Loucy (cell line): ENCODE results near the gene ACSF3.

Experiments
- H2AFZ ChIP-seq: fragments of 200-600 bp; sonication (generic); 2 replicates; pipeline ENCODE4 v1.6.0; 2016; ENCODE audit warnings: antibody characterized with exemption, mild to moderate bottlenecking, low read length, moderate library complexity
- H3F3A ChIP-seq: fragments of 200-600 bp; 2 replicates; pipeline ENCODE4 v1.6.0; 2016; ENCODE audit warnings: antibody characterized with exemption, low read depth, mild to moderate bottlenecking
- H3K27me3 ChIP-seq: fragments of 200-600 bp; sonication (generic); 2 replicates; pipeline ENCODE4 v1.6.1; 2014; ENCODE audit warnings: low read length, mild to moderate bottlenecking; ENCODE audit not compliant: insufficient read depth, poor library complexity, severe bottlenecking
- H3K36me3 ChIP-seq: fragments of 200-600 bp; sonication (generic); 2 replicates; pipeline ENCODE4 v1.6.1; 2016; ENCODE audit warnings: low read length; ENCODE audit not compliant: insufficient read depth
- H3K4me1 ChIP-seq: fragments of 200-600 bp; sonication (generic); 2 replicates; pipeline ENCODE4 v1.5.1; 2014; ENCODE audit warnings: low read length, mild to moderate bottlenecking; ENCODE audit not compliant: insufficient read depth, poor library complexity, severe bottlenecking
- H3K4me2 ChIP-seq: fragments of 200-600 bp; sonication (generic); 2 replicates; pipeline ENCODE4 v1.6.0; 2014; ENCODE audit warnings: antibody characterized with exemption, low read length, low read depth, mild to moderate bottlenecking; ENCODE audit not compliant: poor library complexity, severe bottlenecking
- H3K4me3 ChIP-seq: fragments of 200-600 bp; sonication (generic); 2 replicates; pipeline ENCODE4 v1.5.1; 2014; ENCODE audit warnings: low read length, mild to moderate bottlenecking, mixed read lengths; ENCODE audit not compliant: poor library complexity, severe bottlenecking
- H3K79me2 ChIP-seq: fragments of 200-600 bp; sonication (generic); 2 replicates; pipeline ENCODE4 v1.6.1; 2014; ENCODE audit warnings: low read length; ENCODE audit not compliant: insufficient read depth
- H3K9ac ChIP-seq: fragments of 200-600 bp; sonication (generic); 2 replicates; pipeline ENCODE4 v1.6.0; 2014; ENCODE audit warnings: mild to moderate bottlenecking, low read depth, low read length, moderate library complexity; ENCODE audit not compliant: poor library complexity, severe bottlenecking
- H3K9me2 ChIP-seq: fragments of 200-600 bp; sonication (generic); replicated peaks from 2 replicates; pipeline ENCODE4 v1.6.1; 2016; ENCODE audit warnings: low read depth, low read length, mixed read lengths
- H3K9me3 ChIP-seq: fragments of 200-600 bp; sonication (generic); 2 replicates; pipeline ENCODE4 v1.6.1; 2014; ENCODE audit warnings: mild to moderate bottlenecking, antibody characterized with exemption, low read length, low read depth; ENCODE audit not compliant: insufficient read depth
- H4K20me1 ChIP-seq: fragments of 200-600 bp; sonication (generic); 2 replicates; pipeline ENCODE4 v1.6.0; 2014; ENCODE audit warnings: antibody characterized with exemption, low read length, mild to moderate bottlenecking; ENCODE audit not compliant: insufficient read depth, poor library complexity, severe bottlenecking
- EZH2phosphoT487 ChIP-seq: fragments of 200-600 bp; IDR thresholded peaks from 2 replicates; pipeline ENCODE4 v1.6.1; 2018; ENCODE audit warnings: antibody characterized with exemption, mild to moderate bottlenecking, moderate library complexity, borderline replicate concordance
- TF ChIP-seq, protein P1 (sequence below): fragments of 200-600 bp; sonication (generic); conservative IDR thresholded peaks from 2 replicates; pipeline ENCODE4 v1.5.1; 2014; ENCODE audit warnings: mild to moderate bottlenecking, antibody characterized with exemption, low read length

The ACSF3 gene

GRCh38 chr16:89149386-89149785 is 55.7 kb downstream of the ACSF3 start:
- no peak overlapping the region for H3K9ac ChIP-seq
- TF ChIP-seq, protein P1, sequence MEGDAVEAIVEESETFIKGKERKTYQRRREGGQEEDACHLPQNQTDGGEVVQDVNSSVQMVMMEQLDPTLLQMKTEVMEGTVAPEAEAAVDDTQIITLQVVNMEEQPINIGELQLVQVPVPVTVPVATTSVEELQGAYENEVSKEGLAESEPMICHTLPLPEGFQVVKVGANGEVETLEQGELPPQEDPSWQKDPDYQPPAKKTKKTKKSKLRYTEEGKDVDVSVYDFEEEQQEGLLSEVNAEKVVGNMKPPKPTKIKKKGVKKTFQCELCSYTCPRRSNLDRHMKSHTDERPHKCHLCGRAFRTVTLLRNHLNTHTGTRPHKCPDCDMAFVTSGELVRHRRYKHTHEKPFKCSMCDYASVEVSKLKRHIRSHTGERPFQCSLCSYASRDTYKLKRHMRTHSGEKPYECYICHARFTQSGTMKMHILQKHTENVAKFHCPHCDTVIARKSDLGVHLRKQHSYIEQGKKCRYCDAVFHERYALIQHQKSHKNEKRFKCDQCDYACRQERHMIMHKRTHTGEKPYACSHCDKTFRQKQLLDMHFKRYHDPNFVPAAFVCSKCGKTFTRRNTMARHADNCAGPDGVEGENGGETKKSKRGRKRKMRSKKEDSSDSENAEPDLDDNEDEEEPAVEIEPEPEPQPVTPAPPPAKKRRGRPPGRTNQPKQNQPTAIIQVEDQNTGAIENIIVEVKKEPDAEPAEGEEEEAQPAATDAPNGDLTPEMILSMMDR, result no peak
- no peak for TF ChIP-seq EZH2phosphoT487
- H3K4me2 ChIP-seq, result no peak overlapping the region
- no peaks in the 10 kb centered on the region for H3K79me2 ChIP-seq
- no peak overlapping the region for H2AFZ ChIP-seq
- no peaks in the 10 kb centered on the region for H3K9me2 ChIP-seq
- H4K20me1 ChIP-seq, result no peaks in the 10 kb centered on the region
- H3K4me1 ChIP-seq, result no peaks in the 10 kb centered on the region
- no peaks in the 10 kb centered on the region for H3K9me3 ChIP-seq
- no peak overlapping the region for H3K4me3 ChIP-seq
- no peaks in the 10 kb centered on the region for H3K27me3 ChIP-seq
- H3F3A ChIP-seq, result no peaks in the 10 kb centered on the region
- no peaks in the 10 kb centered on the region for H3K36me3 ChIP-seq

DNA sequence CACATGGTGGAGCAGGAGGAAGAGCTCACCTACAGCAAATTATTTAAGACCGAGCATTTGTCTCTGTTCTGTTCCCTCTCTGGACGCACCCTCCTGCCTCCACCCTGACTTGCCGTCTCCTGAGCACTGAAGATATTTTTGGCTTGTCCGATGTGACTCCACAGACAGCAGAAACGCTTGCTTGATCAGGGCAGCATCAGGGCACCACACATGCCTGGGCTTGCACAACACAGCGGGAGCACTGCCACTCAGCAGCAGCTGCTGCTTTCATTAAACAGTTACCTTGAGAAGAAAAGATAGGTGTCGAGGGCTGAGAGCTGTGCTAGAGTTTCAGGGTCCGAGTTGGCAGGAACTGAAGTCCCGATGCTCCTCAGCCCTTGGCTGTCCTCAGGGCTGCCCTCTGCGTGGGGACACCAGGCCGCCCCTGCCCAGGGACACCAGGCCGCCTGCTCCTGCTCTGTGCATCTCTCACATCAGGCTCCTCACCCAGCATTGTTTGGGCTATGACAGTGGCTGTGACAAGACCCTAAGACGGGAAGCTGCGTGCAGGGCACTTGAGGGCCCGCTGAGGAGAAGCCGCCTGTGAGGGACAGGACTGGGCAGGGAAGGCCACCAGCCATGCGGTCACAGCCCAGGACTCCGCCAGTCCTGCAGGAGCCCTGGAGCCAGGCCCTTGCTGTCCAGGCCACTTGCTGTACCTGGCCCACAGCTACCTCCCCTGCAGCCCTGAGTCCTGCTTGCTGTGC is 56.6 kb downstream of the ACSF3 start:
- Histone ChIP-seq H3K9me3 (no peaks in the 10 kb centered on the region), H3K4me3 (no peak overlapping the region), H3K9ac (no peak overlapping the region), H3K27me3 (no peaks in the 10 kb centered on the region), H3K4me2 (no peak overlapping the region), H4K20me1 (no peaks in the 10 kb centered on the region), H2AFZ (no peak overlapping the region), H3F3A (no peaks in the 10 kb centered on the region), H3K9me2 (no peaks in the 10 kb centered on the region), H3K36me3 (no peaks in the 10 kb centered on the region), H3K79me2 (no peaks in the 10 kb centered on the region), H3K4me1 (no peaks in the 10 kb centered on the region)
- TF ChIP-seq EZH2phosphoT487, result no peak
- TF ChIP-seq, protein P1, result no peak

DNA sequence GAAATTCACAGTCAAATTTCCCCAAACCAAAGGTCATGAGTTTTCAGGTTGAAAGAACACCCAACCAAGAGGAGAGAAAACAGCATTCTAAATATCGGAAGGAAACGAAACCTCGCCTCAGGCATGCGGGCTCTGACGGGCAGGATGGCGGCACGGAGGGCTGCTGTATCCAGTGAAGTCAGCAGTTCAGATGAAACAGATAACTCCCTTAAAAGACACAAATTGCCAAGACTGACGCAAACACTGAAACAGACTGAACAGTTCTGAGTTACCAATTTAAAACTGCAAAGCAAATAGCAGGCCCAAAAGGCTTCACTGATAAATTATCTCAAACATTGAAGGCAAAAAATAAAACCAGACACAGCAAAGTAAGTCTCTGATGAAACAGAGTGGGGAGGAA is 57.3 kb downstream of the ACSF3 start:
- no peaks in the 10 kb centered on the region for H4K20me1 ChIP-seq
- no peaks in the 10 kb centered on the region for H3K27me3 ChIP-seq
- no peaks in the 10 kb centered on the region for H3F3A ChIP-seq
- TF ChIP-seq, protein P1, result no peak
- TF ChIP-seq EZH2phosphoT487, result no peak
- H3K4me3 ChIP-seq, result no peak overlapping the region
- no peaks in the 10 kb centered on the region for H3K9me2 ChIP-seq
- no peak overlapping the region for H3K9ac ChIP-seq
- H3K4me1 ChIP-seq, result no peaks in the 10 kb centered on the region
- no peaks in the 10 kb centered on the region for H3K9me3 ChIP-seq
- no peaks in the 10 kb centered on the region for H3K36me3 ChIP-seq
- no peak overlapping the region for H3K4me2 ChIP-seq
- no peak overlapping the region for H2AFZ ChIP-seq
- H3K79me2 ChIP-seq, result no peaks in the 10 kb centered on the region
